Esophagus (tissue), 2 donors: Measurements from ENCODE around the gene CTBP2. TPM values are rescaled to one million over a fixed set of nuclear protein-coding genes. Genes with fewer than 3 reads are reported as not detected.

Source experiments
- H3K27ac ChIP-seq, 2 donors: one replicate each; pipeline ENCODE4 v1.5.1; 2013; ENCODE audit warnings: low read depth in 2 of 2, mild to moderate bottlenecking in 2 of 2, inconsistent platforms in 1 of 2, low read length in 1 of 2, moderate library complexity in 1 of 2
- H3K27me3 ChIP-seq, 2 donors: one replicate each; pipeline ENCODE4 v1.6.1; 2013; ENCODE audit warnings: low read length in 2 of 2, control low read depth in 1 of 2, mild to moderate bottlenecking in 1 of 2; ENCODE audit not compliant: insufficient read depth in 2 of 2, control insufficient read depth in 1 of 2
- H3K36me3 ChIP-seq, 2 donors: one replicate each; pipeline ENCODE4 v1.6.1; 2013; ENCODE audit warnings: low read length in 1 of 2; ENCODE audit not compliant: control insufficient read depth in 2 of 2, insufficient read depth in 2 of 2
- H3K4me1 ChIP-seq, 2 donors: one replicate each; pipeline ENCODE4 v1.6.1; 2013; ENCODE audit warnings: low read length in 1 of 2; ENCODE audit not compliant: control insufficient read depth in 2 of 2, insufficient read depth in 2 of 2
- H3K4me3 ChIP-seq, 2 donors: one replicate each; pipeline ENCODE4 v1.5.1; 2013; ENCODE audit warnings: low read length in 2 of 2, mild to moderate bottlenecking in 2 of 2, low read depth in 1 of 2, moderate library complexity in 1 of 2
- H3K9me3 ChIP-seq, 2 donors: one replicate each; pipeline ENCODE4 v1.6.1; 2013; ENCODE audit warnings: mild to moderate bottlenecking in 2 of 2, low read depth in 1 of 2, low read length in 1 of 2, moderate library complexity in 1 of 2; ENCODE audit not compliant: control insufficient read depth in 2 of 2, insufficient read depth in 1 of 2
- WGBS, 2 donors: extraction: QIAGEN DNeasy Blood & Tissue Kit; methylation state at CpG; one replicate each; pipeline ENCODE4 v1.1.7; 2013; 5-methylcytosine and 5-hydroxymethylcytosine counted together
- polyA plus RNA-seq, 2 donors: library from polyadenylated mRNA; stranded (reverse); fragments of 200-250 nt; gene quantifications; one replicate each; pipeline ENCODE4 v1.2.3, GENCODE V29; 2013
- donor health status: healthy with polysubstance abuse.
- donor health status: Bipolar disorder and iron deficiency.

CTBP2 gene
- polyA plus RNA-seq, 2 donors, result 15.4 to 33.3 TPM

GRCh38 chr10:125121003-125121402, 39.4 kb downstream of the CTBP2 start:
- Histone ChIP-seq H3K4me1 (peaks cover 13 to 35% of the 10 kb centered on the region in 2 donors), H3K27me3 (no peaks in the 10 kb centered on the region), H3K27ac (peak overlapping the region in 1 of 2 donors; percentile 91), H3K4me3 (no peak overlapping the region), H3K9me3 (no peaks in the 10 kb centered on the region), H3K36me3 (peaks cover 0 to 5% of the 10 kb centered on the region in 2 donors)
- WGBS, 2 donors, result 70 to 85% methylated on average over 8 of the region's 8 CpGs

GRCh38 chr10:125120053-125120710, 40.2 kb downstream of the CTBP2 start:
- Histone ChIP-seq H3K4me3 (no peak overlapping the region), H3K9me3 (no peaks in the 10 kb centered on the region), H3K4me1 (peaks cover 13 to 37% of the 10 kb centered on the region in 2 donors), H3K36me3 (peaks cover 0 to 5% of the 10 kb centered on the region in 2 donors), H3K27me3 (no peaks in the 10 kb centered on the region), H3K27ac (peak overlapping the region; percentile 37 to 91)
- WGBS, 2 donors, result 59 to 68% methylated on average over 11 of the region's 11 CpGs

DNA sequence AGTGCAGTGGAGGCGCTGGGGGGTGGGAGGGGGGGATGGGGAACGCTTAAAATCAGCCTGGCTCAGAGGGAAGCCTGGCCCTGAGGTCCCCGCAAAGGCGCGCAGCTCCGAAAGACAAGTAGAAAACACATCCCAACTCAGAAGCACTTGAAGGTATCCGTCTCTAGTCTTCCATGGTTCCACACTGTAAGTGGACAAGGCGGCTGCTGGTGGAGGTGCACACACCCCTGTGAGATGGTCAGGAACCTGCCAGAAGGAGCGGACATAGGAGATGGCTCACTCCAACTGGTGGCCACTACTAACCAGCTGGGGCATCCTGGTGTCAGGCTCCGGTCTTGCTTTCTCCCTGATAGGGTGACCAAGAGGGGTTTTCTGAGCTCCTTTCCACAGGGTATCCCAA, 41.7 kb downstream of the CTBP2 start:
- Histone ChIP-seq H3K4me3 (no peak overlapping the region), H3K27me3 (no peaks in the 10 kb centered on the region), H3K36me3 (peaks cover 0 to 5% of the 10 kb centered on the region in 2 donors), H3K27ac (peak overlapping the region; percentile 11 to 15), H3K9me3 (no peaks in the 10 kb centered on the region), H3K4me1 (peaks cover 12 to 32% of the 10 kb centered on the region in 2 donors)
- WGBS, 2 donors, result 88 to 93% methylated on average over 10 of the region's 10 CpGs

GRCh38 chr10:125118011-125118611, 42.3 kb downstream of the CTBP2 start:
- WGBS, 2 donors, result 33 to 44% methylated on average over 14 of the region's 14 CpGs
- peaks cover 11 to 30% of the 10 kb centered on the region in 2 donors for H3K4me1 ChIP-seq
- H3K9me3 ChIP-seq, result no peaks in the 10 kb centered on the region
- H3K27me3 ChIP-seq, result no peaks in the 10 kb centered on the region
- H3K4me3 ChIP-seq, result no peak overlapping the region
- peaks cover 0 to 5% of the 10 kb centered on the region in 2 donors for H3K36me3 ChIP-seq
- H3K27ac ChIP-seq, result peak overlapping the region; percentile 11 to 27

- H3K27ac ChIP-seq, result peak overlapping the region in 1 of 2 donors; percentile 28
- WGBS, 2 donors, result 68 to 82% methylated on average over 18 of the region's 18 CpGs
- peaks cover 0 to 5% of the 10 kb centered on the region in 2 donors for H3K36me3 ChIP-seq
- peaks cover 11 to 29% of the 10 kb centered on the region in 2 donors for H3K4me1 ChIP-seq
- H3K9me3 ChIP-seq, result no peaks in the 10 kb centered on the region
- no peaks in the 10 kb centered on the region for H3K27me3 ChIP-seq
- no peak overlapping the region for H3K4me3 ChIP-seq
Observed at GRCh38 chr10:125116652-125117310, 43.6 kb downstream of the CTBP2 start.

DNA sequence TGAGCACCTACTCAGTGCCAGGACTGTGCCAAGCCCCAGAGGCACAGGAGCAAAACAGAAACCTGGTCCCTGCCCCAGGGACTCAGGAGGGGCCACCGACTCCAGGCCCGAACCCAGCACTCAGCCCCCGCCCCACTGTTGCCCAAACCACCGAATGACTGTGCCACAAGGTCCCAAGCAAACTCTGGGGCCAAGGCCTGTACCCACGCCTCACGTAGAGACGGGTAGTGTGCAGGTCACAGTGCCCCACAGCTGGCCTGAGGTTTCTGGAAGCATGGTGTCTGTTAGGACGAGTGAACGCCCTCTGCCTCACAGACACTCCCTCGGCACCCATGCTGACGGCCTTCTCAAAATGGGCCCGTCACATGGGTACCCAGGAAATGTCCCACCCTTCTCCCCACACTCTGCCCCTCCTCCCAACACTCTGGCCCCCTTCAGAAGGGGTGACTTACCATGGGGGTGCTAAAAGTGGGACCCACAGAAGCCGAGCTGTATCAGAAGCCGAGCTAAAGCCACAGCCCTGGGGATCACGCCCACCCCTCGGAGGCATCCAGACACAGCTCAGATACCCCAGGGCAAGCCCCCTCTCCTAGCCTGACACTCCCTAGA, 44.2 kb downstream of the CTBP2 start:
- H3K27ac ChIP-seq, result peak overlapping the region in 1 of 2 donors; percentile 28
- H3K27me3 ChIP-seq, result no peaks in the 10 kb centered on the region
- H3K4me3 ChIP-seq, result no peak overlapping the region
- peaks cover 13 to 27% of the 10 kb centered on the region in 2 donors for H3K4me1 ChIP-seq
- no peaks in the 10 kb centered on the region for H3K9me3 ChIP-seq
- 86 to 90% methylated on average over 16 of the region's 16 CpGs for WGBS, 2 donors
- H3K36me3 ChIP-seq, result peaks cover 0 to 3% of the 10 kb centered on the region in 2 donors

DNA sequence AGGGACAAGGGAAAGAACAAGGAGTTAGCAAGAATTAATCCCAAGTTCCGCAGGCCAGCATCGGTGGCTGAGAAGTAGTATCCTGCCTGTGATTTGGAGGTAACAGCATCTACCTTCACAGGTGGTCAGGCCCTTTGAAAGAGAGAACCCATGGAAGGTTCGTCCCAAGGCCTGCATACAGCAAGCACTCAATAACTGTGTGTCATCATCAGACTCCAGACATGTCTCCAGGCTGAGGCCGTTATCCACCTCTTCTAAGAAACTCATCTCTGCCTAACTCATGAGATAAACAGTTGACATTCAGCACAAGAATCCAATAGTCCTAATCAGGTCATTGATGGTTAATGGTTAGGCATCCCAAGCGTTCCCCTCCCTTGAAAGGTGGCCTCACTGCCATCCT, 45.0 kb downstream of the CTBP2 start:
- Histone ChIP-seq H3K4me3 (no peak overlapping the region), H3K27ac (no peak overlapping the region), H3K9me3 (no peaks in the 10 kb centered on the region), H3K27me3 (no peaks in the 10 kb centered on the region), H3K36me3 (peaks cover 0 to 3% of the 10 kb centered on the region in 2 donors), H3K4me1 (peaks cover 13 to 22% of the 10 kb centered on the region in 2 donors)
- WGBS, 2 donors, result 79 to 89% methylated on average over 5 of the region's 5 CpGs

- H3K9me3 ChIP-seq, result no peaks in the 10 kb centered on the region
- H3K27me3 ChIP-seq, result no peaks in the 10 kb centered on the region
- 69 to 72% methylated on average over 16 of the region's 16 CpGs for WGBS, 2 donors
- peaks cover 0 to 5% of the 10 kb centered on the region in 2 donors for H3K36me3 ChIP-seq
- H3K4me1 ChIP-seq, result peaks cover 13 to 19% of the 10 kb centered on the region in 2 donors
- no peak overlapping the region for H3K27ac ChIP-seq
- H3K4me3 ChIP-seq, result no peak overlapping the region
Observed at GRCh38 chr10:125114761-125115391, 45.5 kb downstream of the CTBP2 start.
